Activated naive CD4-positive, alpha-beta T cell treated with anti-CD3 and anti-CD28 coated beads, Interleukin-2, amount 50 U/mL, for 24 hours (primary cell): ENCODE measurements around the gene TULP4.

ENCODE experiments used
- H3K27ac Mint-ChIP-seq: one replicate; pipeline ENCODE4 v1.8.0; 2021; ENCODE audit warnings: mild to moderate bottlenecking, mixed read lengths
- H3K27me3 Mint-ChIP-seq: one replicate; pipeline ENCODE4 v1.8.0; 2021; ENCODE audit warnings: mixed read lengths
- H3K36me3 Mint-ChIP-seq: one replicate; pipeline ENCODE4 v1.8.0; 2021; ENCODE audit warnings: mixed read lengths
- H3K4me1 Mint-ChIP-seq: one replicate; pipeline ENCODE4 v1.8.0; 2021; ENCODE audit warnings: mixed read lengths
- H3K4me3 Mint-ChIP-seq: one replicate; pipeline ENCODE4 v1.8.0; 2021; ENCODE audit warnings: mild to moderate bottlenecking, mixed read lengths
- H3K9me3 Mint-ChIP-seq: one replicate; pipeline ENCODE4 v1.8.0; 2021; ENCODE audit warnings: mixed read lengths

The TULP4 gene

DNA sequence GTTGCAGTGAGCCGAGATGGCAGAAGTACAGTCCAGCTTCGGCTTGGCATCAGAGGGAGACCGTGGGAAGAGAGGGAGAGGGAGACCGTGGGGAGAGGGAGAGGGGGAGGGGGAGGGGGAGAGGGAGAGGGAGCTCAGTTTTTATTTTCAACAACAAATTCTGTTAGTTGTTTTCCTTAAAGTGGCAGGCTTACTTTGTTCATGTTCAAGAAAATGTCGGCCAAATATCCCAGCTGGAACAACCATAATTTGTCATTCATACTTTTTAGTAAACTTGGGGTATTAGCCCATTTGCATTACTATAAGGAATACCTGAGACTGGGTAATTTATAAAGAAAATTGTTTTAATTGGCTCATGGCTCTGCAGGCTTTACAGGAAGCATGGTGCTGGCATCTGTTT is 2.5 kb upstream of the TULP4 start:
- H3K4me3 Mint-ChIP-seq, result no peak overlapping the region
- no peaks in the 10 kb centered on the region for H3K9me3 Mint-ChIP-seq
- H3K27ac Mint-ChIP-seq, result no peak overlapping the region
- H3K27me3 Mint-ChIP-seq, result no peaks in the 10 kb centered on the region
- peaks cover 3% of the 10 kb centered on the region for H3K4me1 Mint-ChIP-seq
- peaks cover 25% of the 10 kb centered on the region for H3K36me3 Mint-ChIP-seq

DNA sequence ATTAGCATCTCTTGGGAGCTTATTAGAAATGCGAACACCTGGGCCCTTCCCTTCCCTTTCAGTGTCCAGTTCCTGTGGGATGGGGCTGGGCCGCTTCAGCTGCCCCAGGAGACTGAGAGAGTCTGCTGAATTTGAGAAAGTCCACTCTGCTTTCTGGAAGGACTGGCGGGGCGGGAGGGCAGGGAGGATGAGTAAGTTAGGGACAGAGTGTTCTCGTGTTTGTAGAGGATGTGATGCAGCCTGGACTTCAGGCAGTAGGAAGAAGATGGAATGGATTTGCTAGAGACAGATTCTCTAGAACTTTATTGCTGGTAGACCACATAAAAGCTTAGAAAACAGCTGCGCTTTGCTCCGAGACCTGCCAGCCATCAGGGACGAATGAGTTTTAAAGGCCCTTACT is 1.1 kb upstream of the TULP4 start:
- Mint-ChIP-seq H3K27ac (no peak overlapping the region), H3K27me3 (no peaks in the 10 kb centered on the region), H3K4me3 (no peak overlapping the region), H3K4me1 (peaks cover 10% of the 10 kb centered on the region), H3K9me3 (peaks cover 4% of the 10 kb centered on the region), H3K36me3 (peaks cover 34% of the 10 kb centered on the region)

DNA sequence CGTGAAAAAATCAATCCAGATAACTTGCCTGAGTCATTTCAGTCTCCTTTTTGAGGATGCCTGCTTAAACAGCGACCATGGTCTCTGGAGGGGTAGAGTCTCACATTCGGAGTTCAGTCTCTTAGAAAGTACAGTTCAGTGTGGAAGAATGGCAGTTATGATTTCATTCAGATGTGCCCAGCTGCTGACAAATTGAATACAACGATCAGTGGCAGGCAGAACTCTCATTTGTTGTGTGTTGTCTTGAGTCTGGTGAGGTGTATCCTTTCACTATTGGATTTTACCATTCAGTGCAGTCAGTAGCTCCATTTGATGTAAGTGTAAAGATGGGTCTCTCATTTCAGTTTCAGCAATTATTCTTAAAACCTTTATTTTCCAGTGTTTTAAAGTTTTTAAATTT is 639 bp upstream of the TULP4 start:
- Mint-ChIP-seq H3K4me1 (peaks cover 10% of the 10 kb centered on the region), H3K36me3 (peaks cover 35% of the 10 kb centered on the region), H3K9me3 (peaks cover 5% of the 10 kb centered on the region), H3K27me3 (no peaks in the 10 kb centered on the region), H3K27ac (no peak overlapping the region), H3K4me3 (no peak overlapping the region)

- Mint-ChIP-seq H3K9me3 (peaks cover 5% of the 10 kb centered on the region), H3K36me3 (peaks cover 38% of the 10 kb centered on the region), H3K27me3 (no peaks in the 10 kb centered on the region), H3K4me3 (no peak overlapping the region), H3K4me1 (peaks cover 10% of the 10 kb centered on the region), H3K27ac (no peak overlapping the region)
Measured at GRCh38 chr6:158312672-158313397, 570 bp downstream of the TULP4 start.

- H3K27ac Mint-ChIP-seq, result no peak overlapping the region
- peaks cover 38% of the 10 kb centered on the region for H3K36me3 Mint-ChIP-seq
- peaks cover 5% of the 10 kb centered on the region for H3K9me3 Mint-ChIP-seq
- no peaks in the 10 kb centered on the region for H3K27me3 Mint-ChIP-seq
- peaks cover 11% of the 10 kb centered on the region for H3K4me1 Mint-ChIP-seq
- H3K4me3 Mint-ChIP-seq, result no peak overlapping the region
Measured at GRCh38 chr6:158313989-158314388, 1.7 kb downstream of the TULP4 start.

DNA sequence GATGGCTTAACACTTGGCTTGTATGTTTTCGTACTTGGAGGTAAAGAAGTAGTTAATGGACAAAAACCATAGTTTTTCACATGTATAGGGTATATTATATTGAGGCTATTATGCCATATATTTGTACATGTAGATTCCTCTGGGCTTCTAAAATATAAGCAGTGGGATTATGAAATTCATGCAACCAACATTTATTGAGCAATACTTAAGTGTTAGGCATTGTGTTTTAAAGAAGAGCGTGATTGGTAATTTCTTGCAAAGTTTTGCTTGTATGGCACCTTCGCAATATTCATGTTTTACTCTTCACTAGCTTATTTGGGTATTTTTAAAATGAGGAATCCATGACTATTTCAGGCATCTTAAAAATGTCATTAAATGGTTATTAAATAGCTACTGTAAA is 2.5 kb downstream of the TULP4 start:
- H3K27ac Mint-ChIP-seq, result no peak overlapping the region
- H3K9me3 Mint-ChIP-seq, result peaks cover 5% of the 10 kb centered on the region
- peaks cover 38% of the 10 kb centered on the region for H3K36me3 Mint-ChIP-seq
- H3K4me3 Mint-ChIP-seq, result no peak overlapping the region
- no peaks in the 10 kb centered on the region for H3K27me3 Mint-ChIP-seq
- H3K4me1 Mint-ChIP-seq, result peaks cover 17% of the 10 kb centered on the region

GRCh38 chr6:158316022-158316421 is 3.8 kb downstream of the TULP4 start:
- H3K4me1 Mint-ChIP-seq, result peaks cover 25% of the 10 kb centered on the region
- H3K36me3 Mint-ChIP-seq, result peaks cover 38% of the 10 kb centered on the region

DNA sequence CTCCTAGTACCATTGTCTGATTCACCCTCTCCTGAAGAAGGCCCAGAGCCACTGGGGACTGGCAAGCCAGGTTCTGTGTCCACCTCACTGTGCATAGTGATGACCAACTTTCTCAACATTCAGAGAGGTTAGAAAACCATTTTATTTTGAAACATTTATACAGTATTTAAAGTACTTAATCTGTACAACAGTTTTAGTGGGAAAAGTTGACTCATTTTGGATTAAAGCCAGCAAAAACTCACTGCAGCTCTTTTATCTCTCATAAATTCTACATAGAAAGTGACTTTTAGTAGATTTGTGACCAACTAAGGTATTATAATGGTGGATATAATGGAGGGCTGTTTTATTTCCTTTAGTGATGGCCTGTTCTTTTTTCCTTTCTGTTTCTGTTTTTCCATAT is 9.7 kb downstream of the TULP4 start:
- no peaks in the 10 kb centered on the region for H3K9me3 Mint-ChIP-seq
- peaks cover 22% of the 10 kb centered on the region for H3K36me3 Mint-ChIP-seq
- peaks cover 64% of the 10 kb centered on the region for H3K4me1 Mint-ChIP-seq
- no peaks in the 10 kb centered on the region for H3K27me3 Mint-ChIP-seq
- H3K4me3 Mint-ChIP-seq, result no peak overlapping the region
- no peak overlapping the region for H3K27ac Mint-ChIP-seq

More at GRCh38 chr6:158316022-158316421, 3.8 kb downstream of the TULP4 start:
- H3K27ac Mint-ChIP-seq, result no peak overlapping the region
- H3K4me3 Mint-ChIP-seq, result no peak overlapping the region
- H3K9me3 Mint-ChIP-seq, result peaks cover 5% of the 10 kb centered on the region
- no peaks in the 10 kb centered on the region for H3K27me3 Mint-ChIP-seq

DNA sequence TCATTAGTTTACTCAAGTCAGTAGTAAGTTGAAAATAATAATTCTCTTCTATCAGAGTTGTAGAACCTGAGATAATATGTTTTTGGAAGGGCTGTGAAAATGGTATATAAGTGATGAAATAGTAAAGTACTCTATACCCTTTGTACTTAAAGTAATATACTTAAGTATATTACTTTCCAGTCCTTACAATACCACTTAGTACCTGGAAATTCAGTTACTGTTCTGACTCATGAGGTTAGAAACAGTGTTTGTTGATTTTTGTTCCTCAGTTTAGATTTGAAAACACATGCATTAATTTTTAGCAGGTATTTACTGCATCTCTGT is 10.1 kb downstream of the TULP4 start:
- Mint-ChIP-seq H3K4me3 (no peak overlapping the region), H3K4me1 (peaks cover 68% of the 10 kb centered on the region)

DNA sequence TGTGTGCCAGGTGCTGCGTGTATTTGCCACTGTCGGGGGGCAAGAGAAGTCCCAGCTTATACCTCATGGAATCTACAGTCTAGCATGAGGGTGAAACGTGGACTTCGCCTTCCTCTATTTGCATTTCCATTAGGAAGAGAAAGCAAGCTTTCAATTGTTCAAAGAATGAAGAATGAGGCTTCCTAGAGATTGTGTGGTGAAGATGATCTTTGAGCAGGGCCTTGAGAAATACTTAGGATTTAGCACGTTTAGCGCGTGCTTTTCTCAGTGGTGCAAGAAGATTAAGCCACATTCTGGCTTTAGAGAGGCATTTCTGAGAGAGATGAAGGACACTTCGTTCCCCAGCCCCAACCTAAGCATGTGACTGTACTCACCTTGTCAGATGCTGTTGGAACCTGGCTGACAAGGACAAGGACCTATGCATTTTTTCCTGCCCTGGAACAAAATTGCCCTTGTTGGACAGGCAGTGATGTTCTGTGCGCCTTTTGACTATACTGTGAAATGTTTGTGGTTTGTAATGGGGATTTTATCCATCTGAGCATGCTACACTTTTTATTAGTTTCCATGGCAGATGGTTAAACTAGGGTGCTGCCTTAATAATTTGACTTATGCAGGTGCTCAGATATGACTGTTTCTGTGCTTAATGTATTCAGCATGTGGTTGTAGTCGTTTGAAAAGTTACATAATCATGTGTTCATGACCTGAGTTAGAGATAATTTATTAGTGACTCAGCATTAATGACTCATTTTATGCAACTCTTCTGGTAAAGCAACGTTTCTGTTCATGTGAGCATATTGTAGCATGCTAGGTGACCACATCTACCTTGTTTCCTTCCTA is 10.7 kb downstream of the TULP4 start:
- Mint-ChIP-seq H3K4me1 (peaks cover 73% of the 10 kb centered on the region), H3K27me3 (no peaks in the 10 kb centered on the region), H3K4me3 (no peak overlapping the region), H3K36me3 (peaks cover 21% of the 10 kb centered on the region), H3K27ac (peak overlapping the region; percentile 43), H3K9me3 (no peaks in the 10 kb centered on the region)

More for the DNA sequence above, 10.1 kb downstream of the TULP4 start:
- H3K27ac Mint-ChIP-seq, result no peak overlapping the region
- H3K27me3 Mint-ChIP-seq, result no peaks in the 10 kb centered on the region
- no peaks in the 10 kb centered on the region for H3K9me3 Mint-ChIP-seq
- H3K36me3 Mint-ChIP-seq, result peaks cover 21% of the 10 kb centered on the region

- H3K36me3 Mint-ChIP-seq, result peaks cover 23% of the 10 kb centered on the region
- H3K4me3 Mint-ChIP-seq, result no peak overlapping the region
- H3K9me3 Mint-ChIP-seq, result no peaks in the 10 kb centered on the region
- no peaks in the 10 kb centered on the region for H3K27me3 Mint-ChIP-seq
- H3K27ac Mint-ChIP-seq, result no peak overlapping the region
- peaks cover 78% of the 10 kb centered on the region for H3K4me1 Mint-ChIP-seq
Measured at GRCh38 chr6:158323561-158323958, 11.3 kb downstream of the TULP4 start.

- Mint-ChIP-seq H3K4me1 (peaks cover 81% of the 10 kb centered on the region), H3K36me3 (peaks cover 23% of the 10 kb centered on the region), H3K27me3 (no peaks in the 10 kb centered on the region), H3K27ac (no peak overlapping the region), H3K4me3 (no peak overlapping the region), H3K9me3 (no peaks in the 10 kb centered on the region)
Measured at GRCh38 chr6:158324136-158324535, 11.9 kb downstream of the TULP4 start.

DNA sequence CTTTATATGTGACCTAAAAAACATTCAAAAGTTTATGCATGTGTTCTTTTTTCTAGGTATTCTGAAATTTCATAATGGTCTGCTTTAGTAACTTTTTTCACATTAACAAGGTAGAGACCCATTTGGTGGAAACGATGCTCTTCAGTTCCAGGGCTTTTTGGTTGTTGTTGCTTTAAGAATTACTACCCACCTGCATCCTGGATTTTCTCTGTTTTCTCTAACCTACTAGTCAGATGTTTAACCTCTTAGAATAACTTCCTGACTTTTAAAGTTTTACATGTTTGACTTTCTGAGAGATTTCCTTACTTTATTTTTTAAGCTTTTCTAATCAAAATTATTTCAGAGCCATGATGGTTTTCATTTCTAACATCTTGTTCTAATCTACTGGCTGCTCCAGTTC is 14.9 kb downstream of the TULP4 start:
- Mint-ChIP-seq H3K27ac (no peak overlapping the region), H3K4me3 (no peak overlapping the region)

DNA sequence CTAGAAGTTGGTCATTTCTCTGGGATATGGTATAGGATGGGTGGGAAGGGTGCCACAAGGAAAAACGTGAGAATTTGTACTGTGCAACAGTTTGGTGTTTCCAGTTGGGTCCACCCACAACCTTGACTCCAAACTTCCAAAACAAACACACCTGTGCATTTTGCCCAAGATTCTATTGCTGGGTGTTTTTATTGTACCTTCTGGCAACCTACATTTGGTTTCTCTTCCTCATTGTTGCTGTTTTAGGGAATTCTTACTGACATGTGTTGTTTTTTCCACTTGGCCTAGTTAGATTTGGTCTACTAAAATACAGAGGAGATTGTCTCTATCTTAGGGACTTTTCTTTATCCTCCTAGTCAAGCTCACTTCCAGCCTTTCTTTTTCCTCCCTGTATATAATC is 16.7 kb downstream of the TULP4 start:
- H3K36me3 Mint-ChIP-seq, result peaks cover 28% of the 10 kb centered on the region
- H3K4me3 Mint-ChIP-seq, result no peak overlapping the region
- H3K27ac Mint-ChIP-seq, result no peak overlapping the region
- H3K9me3 Mint-ChIP-seq, result no peaks in the 10 kb centered on the region
- no peaks in the 10 kb centered on the region for H3K27me3 Mint-ChIP-seq
- peaks cover 56% of the 10 kb centered on the region for H3K4me1 Mint-ChIP-seq

More for the DNA sequence above, 14.9 kb downstream of the TULP4 start:
- Mint-ChIP-seq H3K36me3 (peaks cover 25% of the 10 kb centered on the region), H3K4me1 (peaks cover 73% of the 10 kb centered on the region), H3K9me3 (no peaks in the 10 kb centered on the region), H3K27me3 (no peaks in the 10 kb centered on the region)

- H3K4me3 Mint-ChIP-seq, result no peak overlapping the region
- no peaks in the 10 kb centered on the region for H3K27me3 Mint-ChIP-seq
- H3K9me3 Mint-ChIP-seq, result no peaks in the 10 kb centered on the region
- H3K36me3 Mint-ChIP-seq, result peaks cover 28% of the 10 kb centered on the region
- no peak overlapping the region for H3K27ac Mint-ChIP-seq
- peaks cover 51% of the 10 kb centered on the region for H3K4me1 Mint-ChIP-seq
Measured at GRCh38 chr6:158329531-158329930, 17.3 kb downstream of the TULP4 start.

DNA sequence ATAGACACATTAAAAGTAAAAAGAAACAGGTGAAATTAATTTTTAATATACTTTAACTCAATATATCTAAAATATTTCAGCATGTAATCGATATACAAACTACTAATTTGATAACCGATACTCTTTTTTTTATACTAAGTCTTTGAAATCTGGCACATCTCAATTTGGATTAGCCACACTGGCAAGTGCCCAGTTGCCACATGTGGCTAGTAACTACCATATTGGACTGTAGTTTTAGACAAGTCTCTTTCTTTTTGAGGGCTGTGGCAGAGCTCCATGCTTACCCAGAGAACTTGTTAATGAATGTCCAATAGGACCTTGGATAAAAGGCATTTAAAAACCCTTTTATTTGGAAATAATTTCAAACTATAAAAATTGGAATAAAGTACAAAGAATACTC is 17.8 kb downstream of the TULP4 start:
- Mint-ChIP-seq H3K27me3 (no peaks in the 10 kb centered on the region), H3K36me3 (peaks cover 25% of the 10 kb centered on the region), H3K4me3 (no peak overlapping the region), H3K27ac (no peak overlapping the region), H3K9me3 (no peaks in the 10 kb centered on the region), H3K4me1 (peaks cover 46% of the 10 kb centered on the region)
